Activated B cell treated with CpG ODN at 0.5 μM for 24 hours (primary cell): ENCODE results near the gene CCND3. TPM values are rescaled to one million over a fixed set of nuclear protein-coding genes. Genes with fewer than 3 reads are reported as not detected.

Experiments
- ATAC-seq: fragments of 200-7000 bp; cut with Tn5 transposase; one replicate; pipeline ENCODE4 v1.10.0; 2021; ENCODE audit warnings: low read depth, mild to moderate bottlenecking, moderate library complexity
- CTCF ChIA-PET: fragments of 350-600 bp; sonication (Branson Sonifier 250); formaldehyde crosslinking; loops from one replicate; lab custom pipeline; 2021; ENCODE audit warnings: antibody characterized with exemption; lab: Charles Lee
- POLR2A ChIA-PET: fragments of 350-600 bp; sonication (Branson Sonifier 250); formaldehyde crosslinking; loops from one replicate; lab custom pipeline; 2021; ENCODE audit warnings: antibody characterized with exemption; lab: Charles Lee
- DNase-seq: peaks from one replicate; pipeline ENCODE4 v3.0.0; 2022
- H3K27ac Mint-ChIP-seq: one replicate; pipeline ENCODE4 v1.8.0; 2020; ENCODE audit warnings: mixed read lengths
- H3K27me3 Mint-ChIP-seq: one replicate; pipeline ENCODE4 v1.8.0; 2021; ENCODE audit warnings: mixed read lengths
- H3K36me3 Mint-ChIP-seq: one replicate; pipeline ENCODE4 v1.8.0; 2021; ENCODE audit warnings: low read depth, mixed read lengths
- H3K4me1 Mint-ChIP-seq: one replicate; pipeline ENCODE4 v1.8.0; 2021; ENCODE audit warnings: mixed read lengths
- H3K4me3 Mint-ChIP-seq: one replicate; pipeline ENCODE4 v1.8.0; 2020; ENCODE audit warnings: mild to moderate bottlenecking, mixed read lengths
- H3K9me3 Mint-ChIP-seq: one replicate; pipeline ENCODE4 v1.8.0; 2020; ENCODE audit warnings: mixed read lengths
- CTCF ChIP-seq: fragments of 200-600 bp; IDR thresholded peaks from one replicate; pipeline ENCODE4 v1.8.0; 2022; ENCODE audit warnings: antibody characterized with exemption, mild to moderate bottlenecking
- intact Hi-C: fragments of 100-400 bp; cut with micrococcal nuclease; formaldehyde crosslinking; loops from one replicate; pipeline ENCODE4 v1.15.1; 2024
- total RNA-seq: library from RNA; stranded (reverse); gene quantifications from 2 replicates; pipeline ENCODE4 v1.2.3, GENCODE V29; 2022

The CCND3 gene
- total RNA-seq, 1 donor from 2014 or later, result 75.2 TPM

GRCh38 chr6:41942067-41942851, 651 bp upstream of the CCND3 start:
- peaks cover 13% of the 10 kb centered on the region for H3K36me3 Mint-ChIP-seq
- DNase-seq, result no peak
- POLR2A ChIA-PET, result interaction anchor here (0.6 to 13.0 kb wide), 15 partner anchors 8 to 872 kb away, joined by 3 to 195 read pairs (median 4); partner anchors contain the start of genes BYSL, MED20, TAF8 and TOMM6
- H3K4me3 Mint-ChIP-seq, result peak overlapping the region; percentile 90
- CTCF ChIA-PET, result interaction anchor here (0.9 to 8.0 kb wide), 4 partner anchors 19 to 155 kb away, joined by 4 to 90 read pairs (median 5); partner anchors contain the start of genes BYSL, MED20 and TOMM6
- no peak for TF ChIP-seq CTCF
- H3K27me3 Mint-ChIP-seq, result no peaks in the 10 kb centered on the region
- intact Hi-C loops, result loop anchor here (5.0 kb wide), 1 partner anchor 35 kb away; no protein-coding TSS in a partner anchor
- no peaks in the 10 kb centered on the region for H3K9me3 Mint-ChIP-seq
- ATAC-seq, result peak; percentile 18
- H3K4me1 Mint-ChIP-seq, result peaks cover 47% of the 10 kb centered on the region
- peak overlapping the region; percentile 89 for H3K27ac Mint-ChIP-seq

GRCh38 chr6:41940759-41941279, 789 bp downstream of the CCND3 start:
- intact Hi-C loops, result loop anchor here (1.0 to 5.0 kb wide), 6 partner anchors 17 to 98 kb away; partner anchors contain the start of genes BYSL, MED20 and USP49
- POLR2A ChIA-PET, result interaction anchor here (0.7 to 13.0 kb wide), 9 partner anchors 19 to 535 kb away, joined by 3 to 195 read pairs (median 7); partner anchors contain the start of genes BYSL, MED20, TAF8 and USP49
- peak; percentile 15 for ATAC-seq
- H3K27ac Mint-ChIP-seq, result peak overlapping the region; percentile 83
- peaks cover 60% of the 10 kb centered on the region for H3K4me1 Mint-ChIP-seq
- DNase-seq, result peak; percentile 45
- CTCF ChIA-PET, result interaction anchor here (1.1 to 8.0 kb wide), 3 partner anchors 18 to 154 kb away, joined by 4 to 90 read pairs (median 4); partner anchors contain the start of gene TOMM6
- H3K4me3 Mint-ChIP-seq, result peak overlapping the region; percentile 90
- H3K9me3 Mint-ChIP-seq, result no peaks in the 10 kb centered on the region
- no peak for TF ChIP-seq CTCF
- H3K27me3 Mint-ChIP-seq, result no peaks in the 10 kb centered on the region
- H3K36me3 Mint-ChIP-seq, result peaks cover 25% of the 10 kb centered on the region

GRCh38 chr6:41939848-41940758, 1.5 kb downstream of the CCND3 start:
- Mint-ChIP-seq H3K4me3 (peak overlapping the region; percentile 90), H3K4me1 (peaks cover 65% of the 10 kb centered on the region), H3K9me3 (no peaks in the 10 kb centered on the region), H3K27me3 (no peaks in the 10 kb centered on the region), H3K27ac (peak overlapping the region; percentile 83), H3K36me3 (peaks cover 24% of the 10 kb centered on the region)
- ATAC-seq (no peak), DNase-seq (no peak)
- intact Hi-C loops, result loop anchor here (5.0 kb wide), 1 partner anchor 37 kb away; no protein-coding TSS in a partner anchor
- TF ChIP-seq CTCF, result no peak
- POLR2A ChIA-PET, result interaction anchor here (0.5 to 13.0 kb wide), 13 partner anchors 8 to 909 kb away, joined by 3 to 195 read pairs (median 7); partner anchors contain the start of genes BYSL, MED20, TAF8 and USP49
- CTCF ChIA-PET, result interaction anchor here (0.8 to 8.0 kb wide), 4 partner anchors 19 to 153 kb away, joined by 3 to 90 read pairs (median 9); partner anchors contain the start of genes BYSL, MED20 and TOMM6

- peak overlapping the region; percentile 83 for H3K27ac Mint-ChIP-seq
- no peak for TF ChIP-seq CTCF
- DNase-seq (no peak), ATAC-seq (no peak)
- H3K36me3 Mint-ChIP-seq, result peaks cover 32% of the 10 kb centered on the region
- H3K4me3 Mint-ChIP-seq, result peak overlapping the region; percentile 90
- peaks cover 73% of the 10 kb centered on the region for H3K4me1 Mint-ChIP-seq
- POLR2A ChIA-PET, result interaction anchor here (0.5 to 13.0 kb wide), 13 partner anchors 9 to 404 kb away, joined by 3 to 195 read pairs (median 5); partner anchors contain the start of genes BYSL, MED20, TAF8 and USP49
- H3K27me3 Mint-ChIP-seq, result no peaks in the 10 kb centered on the region
- H3K9me3 Mint-ChIP-seq, result no peaks in the 10 kb centered on the region
- CTCF ChIA-PET, result interaction anchor here (0.7 to 8.0 kb wide), 8 partner anchors 18 to 152 kb away, joined by 3 to 90 read pairs (median 4); partner anchors contain the start of genes BYSL, MED20 and TOMM6
- intact Hi-C loops, result no loop called here
Measured at GRCh38 chr6:41939176-41939847, 2.3 kb downstream of the CCND3 start.
